Prostate gland (tissue), 2 donors: ENCODE data around the gene POLR3GL. TPM values are rescaled to one million over a fixed set of nuclear protein-coding genes. Genes with fewer than 3 reads are reported as not detected.
A peak's percentile ranks its signal among the peaks of the same experiment; 100 is the strongest.

Experiments used
- DNase-seq: peaks from one replicate; pipeline ENCODE4 v3.0.0-alpha.2; 2019; ENCODE audit warnings: low spot score
- H3K27ac ChIP-seq, 2 donors: fragments of 200-600 bp; sonication (generic); 2 replicates each; pipeline ENCODE4 v1.5.1; 2017 to 2019
- H3K27me3 ChIP-seq: fragments of 200-600 bp; sonication (generic); replicated peaks from 2 replicates; pipeline ENCODE4 v1.5.1; 2019; ENCODE audit not compliant: insufficient read depth
- H3K36me3 ChIP-seq, 2 donors: fragments of 200-600 bp; sonication (generic); 1 replicate in 1 of 2; 2 replicates in 1 of 2; pipeline versions ENCODE4 v1.5.1 to v1.8.1; 2017 to 2019
- H3K4me1 ChIP-seq: fragments of 200-600 bp; sonication (generic); replicated peaks from 2 replicates; pipeline ENCODE4 v1.5.1; 2019
- H3K4me3 ChIP-seq, 2 donors: fragments of 200-600 bp; sonication (generic); 2 replicates each; pipeline ENCODE4 v1.5.1; 2017 to 2019
- H3K9me3 ChIP-seq: fragments of 200-600 bp; sonication (generic); 2 replicates; pipeline ENCODE4 v1.5.1; 2017
- CTCF ChIP-seq, 4 experiments: fragments of 200-600 bp in 2 of 4; fragments of 450-650 bp in 2 of 4; sonication (generic) in 2 of 4; IDR thresholded peaks; 1 replicate in 3 of 4; 2 replicates in 1 of 4; pipeline ENCODE4 v1.5.1; 2016 to 2019; ENCODE audit warnings: antibody characterized with exemption in 4 of 4, mild to moderate bottlenecking in 2 of 4, moderate library complexity in 2 of 4
- POLR2A ChIP-seq: fragments of 450-650 bp; IDR thresholded peaks from one replicate; pipeline ENCODE4 v1.6.1; 2016; ENCODE audit warnings: antibody characterized with exemption, mild to moderate bottlenecking
- POLR2AphosphoS5 ChIP-seq: sonication (generic); formaldehyde crosslinking; IDR thresholded peaks from one replicate; pipeline ENCODE4 v1.6.1; 2017; ENCODE audit warnings: antibody characterized with exemption
- WGBS: methylation state at CpG from one replicate; pipeline ENCODE4 v1.1.5; 2018; 5-methylcytosine and 5-hydroxymethylcytosine counted together
- intact Hi-C: fragments of 100-400 bp; cut with DNase I; formaldehyde crosslinking; loops from one replicate; pipeline ENCODE4 v1.14.2; 2022
- total RNA-seq, 2 donors: library from RNA; depleted of rRNA; stranded (reverse); fragments of >200 nt; gene quantifications; one replicate each; pipeline ENCODE4 v1.1.0, GENCODE V29; 2016

POLR3GL gene
- total RNA-seq, 2 donors from 2014 or later = 20.3 to 23.2 TPM

DNA sequence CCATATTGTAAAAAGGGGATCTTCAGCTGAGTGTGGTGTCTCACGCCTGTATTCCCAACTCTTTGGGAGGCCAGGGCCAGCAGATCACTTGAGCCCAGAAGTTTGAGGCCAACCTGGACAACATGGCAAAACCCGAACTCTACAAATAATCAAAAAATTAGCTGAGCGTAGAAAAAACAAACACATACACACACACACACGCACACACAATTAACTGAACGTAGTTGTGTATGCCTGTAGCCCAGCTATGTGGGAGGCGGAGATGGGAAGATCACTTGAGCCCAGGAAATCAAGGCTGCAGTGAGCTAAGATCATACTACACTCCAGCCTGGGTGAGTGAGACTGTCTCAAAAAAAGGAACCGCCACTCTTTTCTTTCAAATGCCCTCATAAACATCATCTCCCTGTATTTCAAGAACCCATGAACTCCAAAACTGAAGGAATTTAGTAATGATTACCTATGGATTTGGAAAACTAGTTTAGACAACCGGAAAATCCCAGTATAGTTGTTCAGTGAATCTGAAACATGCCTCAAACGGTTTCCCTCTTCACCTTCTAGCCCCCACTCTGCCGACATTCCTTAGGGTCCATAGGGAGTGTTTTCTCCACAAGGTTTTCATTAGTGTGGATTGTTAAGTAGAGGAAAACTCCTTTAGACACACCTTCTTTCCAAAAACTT is 27.4 kb downstream of the POLR3GL start:
- no peaks in the 10 kb centered on the region for H3K27me3 ChIP-seq
- intact Hi-C loops = no loop called here
- WGBS = 70% methylated on average over 10 of the region's 10 CpGs
- no peaks in the 10 kb centered on the region for H3K4me1 ChIP-seq
- peak overlapping the region; percentile 96 to 97 for H3K27ac ChIP-seq
- H3K36me3 ChIP-seq = peaks cover 18 to 25% of the 10 kb centered on the region in 2 donors
- H3K4me3 ChIP-seq = peak overlapping the region in 1 of 2 donors; percentile 64
- H3K9me3 ChIP-seq = no peaks in the 10 kb centered on the region
- DNase-seq = no peak
- TF ChIP-seq POLR2AphosphoS5 (peak; percentile 13), POLR2A (no peak)

- intact Hi-C loops = no loop called here
- peak overlapping the region; percentile 96 to 97 for H3K27ac ChIP-seq
- DNase-seq = no peak
These were observed 28.0 kb downstream of the POLR3GL start for GRCh38 chr1:145992502-145992936.

DNA sequence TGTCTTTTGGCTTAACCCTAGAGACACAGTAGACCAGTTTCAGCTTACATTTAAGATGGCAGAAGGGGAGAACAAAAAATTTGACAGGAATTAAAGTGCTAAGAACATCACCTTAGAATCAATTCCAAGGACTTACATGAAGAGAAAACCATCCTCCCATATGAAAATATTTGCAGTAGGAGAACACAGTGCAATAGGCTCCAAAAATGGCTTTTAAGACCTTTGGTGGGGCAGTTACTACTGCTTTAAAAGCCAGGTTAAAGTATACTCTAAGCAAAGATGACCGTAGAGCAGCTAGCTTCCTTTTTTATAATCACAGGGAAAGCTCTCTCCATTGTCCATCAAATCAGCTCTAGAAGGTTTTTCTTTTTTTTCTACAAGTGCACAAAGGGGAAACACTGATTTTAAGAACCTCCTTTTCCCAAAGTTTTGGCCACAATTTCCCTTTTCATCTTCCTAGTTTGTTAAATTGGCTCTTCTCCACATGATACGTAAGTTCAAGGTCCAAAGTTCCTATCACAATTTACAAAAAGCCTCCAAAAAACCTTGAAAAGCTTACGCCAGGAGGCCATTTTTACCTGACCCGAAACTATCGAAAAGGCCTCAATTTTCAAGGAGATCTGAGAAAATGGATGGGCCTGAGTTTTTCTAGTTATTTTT is 28.6 kb downstream of the POLR3GL start:
- no peaks in the 10 kb centered on the region for H3K27me3 ChIP-seq
- TF ChIP-seq POLR2A (no peak), POLR2AphosphoS5 (no peak), CTCF (IDR thresholded peaks at IDR 0.05) (no peak)
- H3K27ac ChIP-seq = peak overlapping the region; percentile 96 to 97
- H3K9me3 ChIP-seq = no peaks in the 10 kb centered on the region
- peaks cover 18 to 25% of the 10 kb centered on the region in 2 donors for H3K36me3 ChIP-seq
- intact Hi-C loops = no loop called here
- 66% methylated on average over 5 of the region's 5 CpGs for WGBS
- DNase-seq = no peak
- H3K4me1 ChIP-seq = no peaks in the 10 kb centered on the region
- peak overlapping the region; percentile 48 to 64 for H3K4me3 ChIP-seq

More at GRCh38 chr1:145992502-145992936, 28.0 kb downstream of the POLR3GL start:
- Histone ChIP-seq H3K27me3 (no peaks in the 10 kb centered on the region), H3K4me3 (peak overlapping the region; percentile 48 to 64), H3K36me3 (peaks cover 18 to 25% of the 10 kb centered on the region in 2 donors), H3K4me1 (no peaks in the 10 kb centered on the region), H3K9me3 (no peaks in the 10 kb centered on the region)
- no peak for TF ChIP-seq POLR2AphosphoS5
- no peak for TF ChIP-seq POLR2A
- TF ChIP-seq CTCF (IDR thresholded peaks at IDR 0.05) = no peak
- 57% methylated on average over 1 of the region's 1 CpG for WGBS

GRCh38 chr1:145993618-145994390 is 29.3 kb downstream of the POLR3GL start:
- intact Hi-C loops = no loop called here
- Histone ChIP-seq H3K27ac (peak overlapping the region; percentile 96 to 97), H3K9me3 (no peaks in the 10 kb centered on the region), H3K4me1 (peaks cover 6% of the 10 kb centered on the region), H3K4me3 (peak overlapping the region; percentile 48 to 64), H3K36me3 (peaks cover 18 to 25% of the 10 kb centered on the region in 2 donors), H3K27me3 (no peaks in the 10 kb centered on the region)
- TF ChIP-seq POLR2AphosphoS5 (peak; percentile 33), POLR2A (no peak)
- WGBS = 45% methylated on average over 6 of the region's 6 CpGs
- DNase-seq = no peak

DNA sequence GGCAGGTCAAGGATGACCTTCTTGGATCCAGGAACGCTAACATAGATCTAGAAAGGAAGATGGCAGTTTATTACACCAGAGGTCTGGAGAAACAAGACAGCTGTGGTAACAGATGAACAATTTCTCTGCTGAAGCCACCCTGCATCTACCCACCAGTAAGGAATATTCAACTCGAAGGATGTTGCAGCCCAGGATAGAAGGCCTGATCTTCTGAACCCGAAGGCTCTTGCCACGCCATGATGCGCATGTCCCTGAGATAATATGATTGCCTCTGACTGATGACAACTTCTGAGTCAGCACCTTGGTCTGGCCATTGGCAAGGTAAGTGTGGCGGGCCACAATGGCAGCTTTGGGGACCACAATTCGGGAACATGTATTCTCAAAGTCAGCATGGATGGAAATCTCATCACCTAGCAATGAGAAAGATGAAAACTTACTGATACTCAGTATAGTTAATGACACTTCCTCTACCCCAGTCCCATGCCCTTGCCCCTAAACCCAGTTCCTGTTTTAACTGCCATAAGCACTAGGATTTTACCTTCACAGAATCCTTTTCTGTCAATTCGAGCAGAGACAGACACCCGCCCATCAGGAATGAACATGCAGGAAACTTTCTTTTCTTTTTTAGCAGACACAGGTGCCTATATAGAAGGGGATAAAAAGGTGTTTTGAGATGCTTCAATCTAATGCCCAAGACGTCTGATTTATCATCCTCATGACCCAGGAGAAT is 30.1 kb downstream of the POLR3GL start:
- no peak for TF ChIP-seq CTCF (IDR thresholded peaks at IDR 0.05)
- no peak for TF ChIP-seq POLR2AphosphoS5
- no peak for TF ChIP-seq POLR2A
- H3K4me1 ChIP-seq = peaks cover 6% of the 10 kb centered on the region
- peaks cover 18 to 25% of the 10 kb centered on the region in 2 donors for H3K36me3 ChIP-seq
- intact Hi-C loops = no loop called here
- no peak for DNase-seq
- H3K27ac ChIP-seq = peak overlapping the region; percentile 96 to 97
- H3K27me3 ChIP-seq = no peaks in the 10 kb centered on the region
- no peaks in the 10 kb centered on the region for H3K9me3 ChIP-seq
- peak overlapping the region; percentile 48 to 64 for H3K4me3 ChIP-seq
- WGBS = 35% methylated on average over 10 of the region's 10 CpGs
